Neural cell (in vitro differentiated cells): ENCODE results near the gene RERE. TPM values are rescaled to one million over a fixed set of nuclear protein-coding genes. Genes with fewer than 3 reads are reported as not detected.

ENCODE experiments used
- H2AFZ ChIP-seq: fragments of 200-600, 300-800 bp; sonication (generic), shearing (Covaris generic); 2 replicates; pipeline ENCODE4 v1.6.0; 2014; ENCODE audit warnings: low read depth, mild to moderate bottlenecking, antibody characterized with exemption, low read length, moderate library complexity
- H3F3A ChIP-seq: fragments of 200-600 bp; shearing (Covaris generic); 2 replicates; pipeline ENCODE4 v1.6.1; 2016; ENCODE audit warnings: mild to moderate bottlenecking, moderate library complexity, mixed read lengths, antibody characterized with exemption, low read length; ENCODE audit not compliant: insufficient read depth, poor library complexity, severe bottlenecking
- H3K27ac ChIP-seq: fragments of 200-600, 300-800 bp; sonication (generic), shearing (Covaris generic); 2 replicates; pipeline ENCODE4 v1.5.1; 2014; ENCODE audit warnings: mild to moderate bottlenecking, low read length, moderate library complexity
- H3K27me3 ChIP-seq: fragments of 300-800, 200-600 bp; sonication (generic), shearing (Covaris generic); 2 replicates; pipeline ENCODE4 v1.6.0; 2014; ENCODE audit warnings: mild to moderate bottlenecking, low read depth, low read length, moderate library complexity; ENCODE audit not compliant: insufficient read depth
- H3K36me3 ChIP-seq: fragments of 300-800, 200-600 bp; sonication (generic), shearing (Covaris generic); 2 replicates; pipeline ENCODE4 v1.5.1; 2014; ENCODE audit warnings: mild to moderate bottlenecking, antibody characterized with exemption, low read length, moderate library complexity; ENCODE audit not compliant: insufficient read depth
- H3K4me2 ChIP-seq: fragments of 300-800, 200-600 bp; sonication (generic), shearing (Covaris generic); 2 replicates; pipeline ENCODE4 v1.6.0; 2014; ENCODE audit warnings: mild to moderate bottlenecking, low read length
- H3K4me3 ChIP-seq: fragments of 300-800, 200-600 bp; sonication (generic), shearing (Covaris generic); 2 replicates; pipeline ENCODE4 v1.5.1; 2014; ENCODE audit warnings: mild to moderate bottlenecking, low read length, moderate library complexity
- H3K79me2 ChIP-seq: fragments of 200-600 bp; shearing (Covaris generic); replicated peaks from 2 replicates; pipeline ENCODE4 v1.6.0; 2014; ENCODE audit warnings: mild to moderate bottlenecking, low read length, moderate library complexity; ENCODE audit not compliant: insufficient read depth
- H3K9ac ChIP-seq: fragments of 300-800, 200-600 bp; sonication (generic), shearing (Covaris generic); 2 replicates; pipeline ENCODE4 v1.6.1; 2016; ENCODE audit warnings: mild to moderate bottlenecking, low read length, mixed read lengths
- H3K9me2 ChIP-seq: fragments of 200-600 bp; shearing (Covaris generic); 2 replicates; pipeline ENCODE4 v1.6.1; 2016; ENCODE audit warnings: mild to moderate bottlenecking, low read length, mixed read lengths; ENCODE audit not compliant: insufficient read depth
- H3K9me3 ChIP-seq: fragments of 200-600, 300-800 bp; sonication (generic), shearing (Covaris generic); 2 replicates; pipeline ENCODE4 v1.6.1; 2016; ENCODE audit warnings: mild to moderate bottlenecking, mixed run types, low read length, moderate library complexity, mixed read lengths
- H4K20me1 ChIP-seq: fragments of 200-600 bp; shearing (Covaris generic); 2 replicates; pipeline ENCODE4 v1.6.1; 2016; ENCODE audit warnings: mild to moderate bottlenecking, mixed run types; ENCODE audit not compliant: insufficient read depth
- CTCF ChIP-seq: fragments of 450-650 bp; IDR thresholded peaks from 2 replicates; pipeline ENCODE4 v1.5.1; 2014; ENCODE audit warnings: antibody characterized with exemption, mild to moderate bottlenecking, moderate library complexity; ENCODE audit not compliant: poor library complexity, severe bottlenecking
- EP300 ChIP-seq: fragments of 450-650 bp; conservative IDR thresholded peaks from 2 replicates; pipeline ENCODE4 v1.6.1; 2014; ENCODE audit warnings: antibody characterized with exemption, mild to moderate bottlenecking, moderate library complexity; ENCODE audit not compliant: poor library complexity, severe bottlenecking
- EZH2 ChIP-seq: fragments of 200-600, 300-800 bp; shearing (Covaris generic), sonication (generic); IDR thresholded peaks from 2 replicates; pipeline ENCODE4 v1.6.1; 2014; ENCODE audit warnings: antibody characterized with exemption, low read length, borderline replicate concordance, mild to moderate bottlenecking; ENCODE audit not compliant: insufficient read depth, poor library complexity, severe bottlenecking
- MXI1 ChIP-seq: fragments of 450-650 bp; conservative IDR thresholded peaks from 2 replicates; pipeline ENCODE4 v1.6.1; 2014; ENCODE audit warnings: antibody characterized with exemption, mild to moderate bottlenecking; ENCODE audit not compliant: poor library complexity, severe bottlenecking
- POLR2AphosphoS5 ChIP-seq: IDR thresholded peaks from 2 replicates; pipeline ENCODE4 v1.6.1; 2012
- RAD21 ChIP-seq: fragments of 450-650 bp; conservative IDR thresholded peaks from 2 replicates; pipeline ENCODE4 v1.6.1; 2014; ENCODE audit warnings: antibody characterized with exemption, mild to moderate bottlenecking, moderate library complexity
- REST ChIP-seq: IDR thresholded peaks from 2 replicates; pipeline ENCODE4 v1.6.1; 2012; ENCODE audit warnings: borderline replicate concordance
- SMC3 ChIP-seq: fragments of 450-650 bp; conservative IDR thresholded peaks from 2 replicates; pipeline ENCODE4 v1.6.1; 2014; ENCODE audit warnings: antibody characterized with exemption, mild to moderate bottlenecking, moderate library complexity; ENCODE audit not compliant: poor library complexity
- TAF1 ChIP-seq: IDR thresholded peaks from 2 replicates; pipeline ENCODE4 v1.6.1; 2012; ENCODE audit warnings: low read depth
- polyA plus RNA-seq: library from polyadenylated mRNA; depleted of rRNA; stranded (reverse); fragments of >200 nt; gene quantifications from 2 replicates; pipeline ENCODE4 v1.2.3, GENCODE V29; 2014

Gene RERE
- polyA plus RNA-seq, 1 donor from 2014 or later, result 21.0 TPM

- Histone ChIP-seq H2AFZ (no peak overlapping the region), H3K4me2 (no peak overlapping the region), H3F3A (peaks cover 6% of the 10 kb centered on the region), H4K20me1 (no peaks in the 10 kb centered on the region), H3K9me3 (no peaks in the 10 kb centered on the region), H3K4me3 (no peak overlapping the region), H3K79me2 (peaks cover 10% of the 10 kb centered on the region), H3K36me3 (no peaks in the 10 kb centered on the region), H3K27ac (no peak overlapping the region), H3K27me3 (no peaks in the 10 kb centered on the region), H3K9ac (no peak overlapping the region), H3K9me2 (no peaks in the 10 kb centered on the region)
- TF ChIP-seq EP300 (no peak), EZH2 (no peak), POLR2AphosphoS5 (no peak), RAD21 (peak; percentile 38), CTCF (peak; percentile 20)
These were observed 352.4 kb downstream of the RERE start for GRCh38 chr1:8465013-8465412.

GRCh38 chr1:8464377-8464776 is 353.1 kb downstream of the RERE start:
- H3K36me3 ChIP-seq, result no peaks in the 10 kb centered on the region
- no peak overlapping the region for H3K4me3 ChIP-seq
- H3K9ac ChIP-seq, result no peak overlapping the region
- no peaks in the 10 kb centered on the region for H3K9me3 ChIP-seq
- H3K9me2 ChIP-seq, result no peaks in the 10 kb centered on the region
- H3K79me2 ChIP-seq, result peaks cover 14% of the 10 kb centered on the region
- H3K27ac ChIP-seq, result no peak overlapping the region
- peaks cover 6% of the 10 kb centered on the region for H3F3A ChIP-seq
- H3K27me3 ChIP-seq, result no peaks in the 10 kb centered on the region
- H4K20me1 ChIP-seq, result no peaks in the 10 kb centered on the region
- no peak overlapping the region for H2AFZ ChIP-seq
- TF ChIP-seq SMC3 (no peak), EZH2 (no peak), EP300 (no peak), RAD21 (no peak), REST (no peak), TAF1 (no peak), POLR2AphosphoS5 (no peak), CTCF (no peak), MXI1 (no peak)
- no peak overlapping the region for H3K4me2 ChIP-seq
